ENCODE measurements around the gene SEMA3D. TPM values are rescaled to one million over a fixed set of nuclear protein-coding genes. Genes with fewer than 3 reads are reported as not detected.

The SEMA3D gene
- total RNA-seq, 2 experiments from 2014 or later, result not detected

- H3K9me3 Mint-ChIP-seq (ENCODE audit: insufficient read depth), result no peaks in the 10 kb centered on the region
- CTCF ChIA-PET, result no interaction called here
- no peaks in the 10 kb centered on the region for H3K4me1 Mint-ChIP-seq (ENCODE audit: low read depth)
- no peaks in the 10 kb centered on the region for H3K36me3 Mint-ChIP-seq (ENCODE audit: low read depth)
- no peaks in the 10 kb centered on the region for H3K27me3 Mint-ChIP-seq (ENCODE audit: low read depth)
- POLR2A ChIA-PET, result no interaction called here
- no peak for ATAC-seq
- no peak overlapping the region for H3K4me3 Mint-ChIP-seq
- no peak for DNase-seq
- H3K27ac Mint-ChIP-seq, result no peak overlapping the region
These were observed 75.1 kb downstream of the SEMA3D start for GRCh38 chr7:85111761-85112160.

GRCh38 chr7:85106719-85107118, 80.1 kb downstream of the SEMA3D start:
- H3K27ac Mint-ChIP-seq, result no peak overlapping the region

GRCh38 chr7:85104432-85105205, 82.2 kb downstream of the SEMA3D start:
- no peaks in the 10 kb centered on the region for H3K9me3 Mint-ChIP-seq (ENCODE audit: insufficient read depth)
- no peak overlapping the region for H3K4me3 Mint-ChIP-seq
- H3K4me1 Mint-ChIP-seq (ENCODE audit: low read depth), result no peaks in the 10 kb centered on the region
- H3K27ac Mint-ChIP-seq, result no peak overlapping the region
- H3K27me3 Mint-ChIP-seq (ENCODE audit: low read depth), result no peaks in the 10 kb centered on the region
- CTCF ChIA-PET, result no interaction called here
- ATAC-seq, result no peak
- DNase-seq, result no peak
- POLR2A ChIA-PET, result no interaction called here
- no peaks in the 10 kb centered on the region for H3K36me3 Mint-ChIP-seq (ENCODE audit: low read depth)

More at GRCh38 chr7:85106719-85107118, 80.1 kb downstream of the SEMA3D start:
- ChIA-PET CTCF (no interaction called here), POLR2A (no interaction called here)
- Mint-ChIP-seq H3K9me3 (ENCODE audit: insufficient read depth) (no peaks in the 10 kb centered on the region), H3K4me3 (no peak overlapping the region), H3K36me3 (ENCODE audit: low read depth) (no peaks in the 10 kb centered on the region), H3K27me3 (ENCODE audit: low read depth) (no peaks in the 10 kb centered on the region), H3K4me1 (ENCODE audit: low read depth) (no peaks in the 10 kb centered on the region)
- no peak for ATAC-seq
- no peak for DNase-seq

- no peak for DNase-seq
- no peak for ATAC-seq
- CTCF ChIA-PET, result no interaction called here
These were observed 82.9 kb downstream of the SEMA3D start for GRCh38 chr7:85103962-85104361.

GRCh38 chr7:85103357-85103756, 83.5 kb downstream of the SEMA3D start:
- DNase-seq (no peak), ATAC-seq (no peak)
- no peaks in the 10 kb centered on the region for H3K27me3 Mint-ChIP-seq (ENCODE audit: low read depth)
- ChIA-PET POLR2A (no interaction called here), CTCF (no interaction called here)
- H3K9me3 Mint-ChIP-seq (ENCODE audit: insufficient read depth), result no peaks in the 10 kb centered on the region
- H3K4me1 Mint-ChIP-seq (ENCODE audit: low read depth), result no peaks in the 10 kb centered on the region
- H3K36me3 Mint-ChIP-seq (ENCODE audit: low read depth), result no peaks in the 10 kb centered on the region
- H3K4me3 Mint-ChIP-seq, result no peak overlapping the region
- H3K27ac Mint-ChIP-seq, result no peak overlapping the region

More at GRCh38 chr7:85103962-85104361, 82.9 kb downstream of the SEMA3D start:
- no peak overlapping the region for H3K27ac Mint-ChIP-seq
- H3K36me3 Mint-ChIP-seq (ENCODE audit: low read depth), result no peaks in the 10 kb centered on the region
- no peaks in the 10 kb centered on the region for H3K9me3 Mint-ChIP-seq (ENCODE audit: insufficient read depth)
- no peaks in the 10 kb centered on the region for H3K27me3 Mint-ChIP-seq (ENCODE audit: low read depth)
- no peaks in the 10 kb centered on the region for H3K4me1 Mint-ChIP-seq (ENCODE audit: low read depth)
- no peak overlapping the region for H3K4me3 Mint-ChIP-seq
- POLR2A ChIA-PET, result no interaction called here

GRCh38 chr7:85102813-85103350, 84.0 kb downstream of the SEMA3D start:
- ChIA-PET CTCF (no interaction called here), POLR2A (no interaction called here)
- ATAC-seq (no peak), DNase-seq (no peak)
- H3K36me3 Mint-ChIP-seq (ENCODE audit: low read depth), result no peaks in the 10 kb centered on the region
- H3K9me3 Mint-ChIP-seq (ENCODE audit: insufficient read depth), result no peaks in the 10 kb centered on the region
- H3K27me3 Mint-ChIP-seq (ENCODE audit: low read depth), result no peaks in the 10 kb centered on the region
- H3K4me3 Mint-ChIP-seq, result no peak overlapping the region
- H3K4me1 Mint-ChIP-seq (ENCODE audit: low read depth), result no peaks in the 10 kb centered on the region
- no peak overlapping the region for H3K27ac Mint-ChIP-seq

- ChIA-PET CTCF (no interaction called here), POLR2A (no interaction called here)
- Mint-ChIP-seq H3K9me3 (ENCODE audit: insufficient read depth) (no peaks in the 10 kb centered on the region), H3K36me3 (ENCODE audit: low read depth) (no peaks in the 10 kb centered on the region), H3K4me1 (ENCODE audit: low read depth) (no peaks in the 10 kb centered on the region), H3K27me3 (ENCODE audit: low read depth) (no peaks in the 10 kb centered on the region), H3K4me3 (no peak overlapping the region), H3K27ac (no peak overlapping the region)
- no peak for DNase-seq
- ATAC-seq, result no peak
These were observed 85.5 kb downstream of the SEMA3D start for GRCh38 chr7:85101347-85101746.

- CTCF ChIA-PET, result no interaction called here
- DNase-seq (no peak), ATAC-seq (no peak)
- no peaks in the 10 kb centered on the region for H3K9me3 Mint-ChIP-seq (ENCODE audit: insufficient read depth)
- H3K4me3 Mint-ChIP-seq, result no peak overlapping the region
- no peak overlapping the region for H3K27ac Mint-ChIP-seq
- H3K27me3 Mint-ChIP-seq (ENCODE audit: low read depth), result no peaks in the 10 kb centered on the region
- no peaks in the 10 kb centered on the region for H3K36me3 Mint-ChIP-seq (ENCODE audit: low read depth)
- POLR2A ChIA-PET, result no interaction called here
- H3K4me1 Mint-ChIP-seq (ENCODE audit: low read depth), result no peaks in the 10 kb centered on the region
These were observed 89.0 kb downstream of the SEMA3D start for GRCh38 chr7:85097844-85098243.

- DNase-seq (no peak), ATAC-seq (no peak)
- H3K36me3 Mint-ChIP-seq (ENCODE audit: low read depth), result no peaks in the 10 kb centered on the region
- no peak overlapping the region for H3K27ac Mint-ChIP-seq
- no peaks in the 10 kb centered on the region for H3K9me3 Mint-ChIP-seq (ENCODE audit: insufficient read depth)
- no peaks in the 10 kb centered on the region for H3K4me1 Mint-ChIP-seq (ENCODE audit: low read depth)
- ChIA-PET CTCF (no interaction called here), POLR2A (no interaction called here)
- H3K4me3 Mint-ChIP-seq, result no peak overlapping the region
- no peaks in the 10 kb centered on the region for H3K27me3 Mint-ChIP-seq (ENCODE audit: low read depth)
These were observed 91.0 kb downstream of the SEMA3D start for GRCh38 chr7:85095806-85096205.

GRCh38 chr7:85095366-85095765, 91.5 kb downstream of the SEMA3D start:
- H3K27me3 Mint-ChIP-seq (ENCODE audit: low read depth), result no peaks in the 10 kb centered on the region
- no peak overlapping the region for H3K27ac Mint-ChIP-seq
- H3K4me3 Mint-ChIP-seq, result no peak overlapping the region
- no peaks in the 10 kb centered on the region for H3K9me3 Mint-ChIP-seq (ENCODE audit: insufficient read depth)
- no peaks in the 10 kb centered on the region for H3K4me1 Mint-ChIP-seq (ENCODE audit: low read depth)
- ChIA-PET CTCF (no interaction called here), POLR2A (no interaction called here)
- DNase-seq (no peak), ATAC-seq (no peak)
- H3K36me3 Mint-ChIP-seq (ENCODE audit: low read depth), result no peaks in the 10 kb centered on the region

GRCh38 chr7:85094046-85094725, 92.7 kb downstream of the SEMA3D start:
- no peaks in the 10 kb centered on the region for H3K4me1 Mint-ChIP-seq (ENCODE audit: low read depth)
- no peaks in the 10 kb centered on the region for H3K36me3 Mint-ChIP-seq (ENCODE audit: low read depth)
- ChIA-PET CTCF (no interaction called here), POLR2A (no interaction called here)
- ATAC-seq, result no peak
- H3K27me3 Mint-ChIP-seq (ENCODE audit: low read depth), result no peaks in the 10 kb centered on the region
- no peaks in the 10 kb centered on the region for H3K9me3 Mint-ChIP-seq (ENCODE audit: insufficient read depth)
- H3K27ac Mint-ChIP-seq, result no peak overlapping the region
- no peak for DNase-seq
- H3K4me3 Mint-ChIP-seq, result no peak overlapping the region

GRCh38 chr7:85091565-85091928, 95.3 kb downstream of the SEMA3D start:
- H3K27ac Mint-ChIP-seq, result no peak overlapping the region
- H3K27me3 Mint-ChIP-seq (ENCODE audit: low read depth), result no peaks in the 10 kb centered on the region
- no peak for ATAC-seq
- no peak for DNase-seq
- CTCF ChIA-PET, result no interaction called here
- H3K36me3 Mint-ChIP-seq (ENCODE audit: low read depth), result no peaks in the 10 kb centered on the region
- H3K9me3 Mint-ChIP-seq (ENCODE audit: insufficient read depth), result no peaks in the 10 kb centered on the region
- H3K4me3 Mint-ChIP-seq, result no peak overlapping the region
- no peaks in the 10 kb centered on the region for H3K4me1 Mint-ChIP-seq (ENCODE audit: low read depth)
- POLR2A ChIA-PET, result no interaction called here
